B cell (primary cell): ENCODE results near the gene TADA3. TPM values are rescaled to one million over a fixed set of nuclear protein-coding genes. Genes with fewer than 3 reads are reported as not detected.

ENCODE experiments used
- ATAC-seq: fragments of 200-7000 bp; cut with Tn5 transposase; one replicate; pipeline ENCODE4 v1.10.0; 2021; ENCODE audit warnings: low read depth, mild to moderate bottlenecking, moderate number of reproducible peaks, moderate library complexity
- CTCF ChIA-PET: fragments of 350-600 bp; sonication (Branson Sonifier 250); formaldehyde crosslinking; loops from one replicate; lab custom pipeline; 2021; ENCODE audit warnings: antibody characterized with exemption, inconsistent platforms; lab: Charles Lee
- POLR2A ChIA-PET: fragments of 350-600 bp; sonication (Branson Sonifier 250); formaldehyde crosslinking; loops from one replicate; lab custom pipeline; 2021; ENCODE audit warnings: antibody characterized with exemption; lab: Charles Lee
- DNase-seq: peaks from one replicate; pipeline ENCODE4 v3.0.0; 2013
- H2AFZ ChIP-seq: 2 replicates; pipeline ENCODE4 v1.6.1; 2012; ENCODE audit warnings: mild to moderate bottlenecking, low read depth, low read length; ENCODE audit not compliant: insufficient read depth, poor library complexity, severe bottlenecking
- H3K27ac ChIP-seq, 2 donors: 1 replicate in 1 of 2; 2 replicates in 1 of 2; pipeline ENCODE4 v1.5.1; 2012 to 2013; ENCODE audit warnings: low read length in 2 of 2, mild to moderate bottlenecking in 2 of 2, moderate library complexity in 1 of 2
- H3K27me3 ChIP-seq, 4 experiments: fragments of 200-600 bp in 1 of 4; sonication (generic) in 1 of 4; replicated peaks in 1 of 4; 1 replicate in 2 of 4; 2 replicates in 2 of 4; pipeline versions ENCODE4 v1.6.1 to v1.7.0; 2013 to 2016; ENCODE audit warnings: low read length in 3 of 4, mild to moderate bottlenecking in 2 of 4, mixed read lengths in 1 of 4, moderate library complexity in 1 of 4; ENCODE audit not compliant: insufficient read depth in 4 of 4, control insufficient read depth in 3 of 4; ENCODE audit errors: control extremely low read depth in 1 of 4
- H3K36me3 ChIP-seq, 2 experiments: replicated peaks in 1 of 2; 1 replicate in 1 of 2; 2 replicates in 1 of 2; pipeline versions ENCODE4 v1.6.1 to v1.7.1; 2013; ENCODE audit warnings: low read length in 1 of 2; ENCODE audit not compliant: insufficient read depth in 2 of 2, control insufficient read depth in 1 of 2; ENCODE audit errors: control extremely low read depth in 1 of 2, extremely low read depth in 1 of 2
- H3K4me1 ChIP-seq, 2 donors: fragments of 200-600 bp in 1 of 2; sonication (generic) in 1 of 2; 1 replicate in 1 of 2; 2 replicates in 1 of 2; pipeline versions ENCODE4 v1.5.1 to v1.6.1; 2013 to 2017; ENCODE audit warnings: low read length in 2 of 2; ENCODE audit not compliant: control insufficient read depth in 2 of 2, insufficient read depth in 2 of 2
- H3K4me2 ChIP-seq: replicated peaks from 2 replicates; pipeline ENCODE3; 2012; ENCODE audit warnings: mild to moderate bottlenecking, low read depth, low read length; ENCODE audit not compliant: poor library complexity, severe bottlenecking
- H3K4me3 ChIP-seq, 5 experiments: fragments of 200-600 bp in 1 of 5; sonication (generic) in 1 of 5; 1 replicate in 3 of 5; 2 replicates in 2 of 5; pipeline versions ENCODE4 v1.5.1 to v1.7.0; 2011 to 2016; ENCODE audit warnings: low read length in 4 of 5, mild to moderate bottlenecking in 4 of 5, low read depth in 2 of 5, control low read depth in 1 of 5, moderate library complexity in 1 of 5; ENCODE audit not compliant: insufficient read depth in 1 of 5; ENCODE audit errors: control extremely low read depth in 1 of 5, extremely low read depth in 1 of 5
- H3K79me2 ChIP-seq: fragments of 200-600 bp; sonication (generic); one replicate; pipeline ENCODE4 v1.6.0; 2016; ENCODE audit warnings: low read length; ENCODE audit not compliant: control insufficient read depth, insufficient read depth
- H3K9ac ChIP-seq: fragments of 200-600 bp; sonication (generic); 2 replicates; pipeline ENCODE4 v1.6.1; 2017; ENCODE audit warnings: mild to moderate bottlenecking, low read length, moderate library complexity
- H3K9me3 ChIP-seq, 3 donors: one replicate each; pipeline versions ENCODE4 v1.6.1 to v1.7.1; 2013; ENCODE audit warnings: low read length in 2 of 3; ENCODE audit not compliant: control insufficient read depth in 2 of 3, insufficient read depth in 1 of 3; ENCODE audit errors: control extremely low read depth in 1 of 3
- H4K20me1 ChIP-seq: 2 replicates; pipeline ENCODE4 v1.6.0; 2012; ENCODE audit warnings: mild to moderate bottlenecking, low read length; ENCODE audit not compliant: insufficient read depth, control insufficient read depth, poor library complexity, severe bottlenecking
- H3K27ac Mint-ChIP-seq: one replicate; pipeline ENCODE4 v1.8.0; 2021; ENCODE audit warnings: mixed read lengths
- H3K27me3 Mint-ChIP-seq: one replicate; pipeline ENCODE4 v1.8.0; 2021; ENCODE audit warnings: mixed read lengths
- H3K4me1 Mint-ChIP-seq: one replicate; pipeline ENCODE4 v1.8.0; 2021; ENCODE audit warnings: mixed read lengths
- H3K4me3 Mint-ChIP-seq: one replicate; pipeline ENCODE4 v1.8.0; 2021; ENCODE audit warnings: mixed read lengths
- H3K9me3 Mint-ChIP-seq: one replicate; pipeline ENCODE4 v1.8.0; 2022; ENCODE audit warnings: mixed read lengths; ENCODE audit not compliant: insufficient read depth
- CTCF ChIP-seq: fragments of 200-600 bp; IDR thresholded peaks from one replicate; pipeline ENCODE4 v1.8.0; 2022; ENCODE audit warnings: antibody characterized with exemption, mild to moderate bottlenecking
- EZH2 ChIP-seq: IDR thresholded peaks from 2 replicates; pipeline ENCODE4 v1.6.1; 2012; ENCODE audit warnings: borderline replicate concordance, low read depth, mild to moderate bottlenecking, moderate library complexity, low read length; ENCODE audit not compliant: insufficient read depth, poor library complexity, severe bottlenecking
- WGBS: methylation state at CpG from one replicate; pipeline ENCODE4 v1.1.5; 2013; ENCODE audit warnings: missing lambda C conversion rate; ENCODE audit not compliant: insufficient coverage; 5-methylcytosine and 5-hydroxymethylcytosine counted together
- intact Hi-C: fragments of 100-400 bp; cut with micrococcal nuclease; formaldehyde crosslinking; loops from one replicate; pipeline ENCODE4 v1.10.0; 2022
- polyA plus RNA-seq: library from polyadenylated mRNA; depleted of rRNA; stranded (reverse); fragments of >200 nt; gene quantifications from 2 replicates; pipeline ENCODE4 v1.2.3, GENCODE V29; 2012
- total RNA-seq, 2 donors: library from RNA; stranded (reverse); fragments of 120-200 nt in 1 of 2; gene quantifications; 1 replicate in 1 of 2; 2 replicates in 1 of 2; pipeline versions ENCODE4 v1.2.3 to v1.2.4, GENCODE V29; 2013 to 2022

Gene TADA3
- total and polyA plus RNA-seq, 2 donors (not counting 1 experiment from before 2014, with no cell fraction given) = 45.4 to 45.6 TPM

GRCh38 chr3:9779721-9780457 is 12.4 kb downstream of the TADA3 start:
- ChIA-PET CTCF (interaction anchor here (0.7 to 4.6 kb wide), 7 partner anchors 11 to 275 kb away, joined by 3 to 25 read pairs (median 7); partner anchors contain the start of genes ARPC4, OGG1 and TADA3), POLR2A (interaction anchor here (0.9 to 3.7 kb wide), 3 partner anchors 13 to 30 kb away, joined by 3 to 18 read pairs (median 8); partner anchors contain the start of genes ARPC4, OGG1 and TADA3)
- WGBS = 15% methylated on average over 6 of the region's 8 CpGs
- peak overlapping the region; percentile 56 to 82 for H3K27ac ChIP-seq
- Mint-ChIP-seq H3K4me3 (peak overlapping the region; percentile 40), H3K9me3 (no peaks in the 10 kb centered on the region), H3K4me1 (peaks cover 59% of the 10 kb centered on the region), H3K27ac (peak overlapping the region; percentile 78), H3K27me3 (no peaks in the 10 kb centered on the region)
- H3K4me1 ChIP-seq = peaks cover 51 to 59% of the 10 kb centered on the region in 2 donors
- TF ChIP-seq CTCF (no peak), EZH2 (no peak)
- H3K36me3 ChIP-seq = peaks cover 0 to 20% of the 10 kb centered on the region in 2 experiments
- intact Hi-C loops = loop anchor here (1.0 to 5.0 kb wide), 4 partner anchors 12 to 247 kb away; partner anchors contain the start of genes BRPF1, FANCD2 and TADA3
- H3K4me2 ChIP-seq = peak overlapping the region; percentile 59
- no peaks in the 10 kb centered on the region for H3K27me3 ChIP-seq
- ATAC-seq = peak; percentile 74
- no peaks in the 10 kb centered on the region for H4K20me1 ChIP-seq
- peak overlapping the region; percentile 19 for H3K9ac ChIP-seq
- peak; percentile 73 for DNase-seq
- no peaks in the 10 kb centered on the region for H3K9me3 ChIP-seq
- H3K79me2 ChIP-seq = peaks cover 3% of the 10 kb centered on the region
- peak overlapping the region in 3 of 5 experiments; percentile 1 to 18 (median 3) for H3K4me3 ChIP-seq
- H2AFZ ChIP-seq = peak overlapping the region; percentile 63
